Activated CD4-positive, alpha-beta T cell treated with anti-CD3 and anti-CD28 coated beads, Interleukin-2, amount 10 ng/mL, durations not matched to agents 7 days and 5 days (primary cell): ENCODE results near the gene ZBTB21. TPM values are rescaled to one million over a fixed set of nuclear protein-coding genes. Genes with fewer than 3 reads are reported as not detected.

Experiments
- CTCF ChIA-PET: fragments of 350-600 bp; sonication (Branson Sonifier 250); formaldehyde crosslinking; loops from one replicate; lab custom pipeline; 2021; ENCODE audit warnings: antibody characterized with exemption; lab: Charles Lee
- POLR2A ChIA-PET: fragments of 350-600 bp; sonication (Branson Sonifier 250); formaldehyde crosslinking; loops from one replicate; lab custom pipeline; 2021; ENCODE audit warnings: antibody characterized with exemption; lab: Charles Lee
- DNase-seq: peaks from one replicate; pipeline ENCODE4 v3.0.0-alpha.2; 2020
- H3K27ac Mint-ChIP-seq: one replicate; pipeline ENCODE4 v1.8.0; 2021; ENCODE audit warnings: mild to moderate bottlenecking, moderate library complexity, mixed read lengths
- H3K27me3 Mint-ChIP-seq: one replicate; pipeline ENCODE4 v1.8.0; 2021; ENCODE audit warnings: mixed read lengths
- H3K36me3 Mint-ChIP-seq: one replicate; pipeline ENCODE4 v1.8.0; 2021; ENCODE audit warnings: low read depth, mixed read lengths
- H3K4me1 Mint-ChIP-seq: one replicate; pipeline ENCODE4 v1.8.0; 2021; ENCODE audit warnings: mixed read lengths
- H3K4me3 Mint-ChIP-seq: one replicate; pipeline ENCODE4 v1.8.0; 2021; ENCODE audit warnings: mild to moderate bottlenecking, moderate library complexity, mixed read lengths
- H3K9me3 Mint-ChIP-seq: one replicate; pipeline ENCODE4 v1.8.0; 2021; ENCODE audit warnings: mixed read lengths
- total RNA-seq, 2 experiments: library from RNA; stranded (reverse); gene quantifications; one replicate each; pipeline ENCODE4 v1.2.3, GENCODE V29; 2021

ZBTB21 gene
- total RNA-seq, 2 experiments from 2014 or later, result 22.1 to 22.6 TPM

- Mint-ChIP-seq H3K4me1 (no peaks in the 10 kb centered on the region), H3K27me3 (peaks cover 3% of the 10 kb centered on the region), H3K9me3 (no peaks in the 10 kb centered on the region), H3K4me3 (no peak overlapping the region), H3K27ac (no peak overlapping the region), H3K36me3 (no peaks in the 10 kb centered on the region)
- ChIA-PET CTCF (interaction anchor here (1.4 to 2.0 kb wide), 2 partner anchors 20 to 23 kb away, joined by 3 to 4 read pairs; no protein-coding TSS in a partner anchor), POLR2A (no interaction called here)
- no peak for DNase-seq
Observed at GRCh38 chr21:42025376-42026081, 15.4 kb upstream of the ZBTB21 start.

- DNase-seq, result no peak
- H3K4me3 Mint-ChIP-seq, result no peak overlapping the region
- no peaks in the 10 kb centered on the region for H3K36me3 Mint-ChIP-seq
- no peaks in the 10 kb centered on the region for H3K9me3 Mint-ChIP-seq
- peaks cover 3% of the 10 kb centered on the region for H3K27me3 Mint-ChIP-seq
- H3K27ac Mint-ChIP-seq, result no peak overlapping the region
- no peaks in the 10 kb centered on the region for H3K4me1 Mint-ChIP-seq
- ChIA-PET POLR2A (no interaction called here), CTCF (no interaction called here)
Observed at GRCh38 chr21:42022906-42023305, 12.7 kb upstream of the ZBTB21 start.

GRCh38 chr21:42022091-42022430, 11.9 kb upstream of the ZBTB21 start:
- ChIA-PET POLR2A (no interaction called here), CTCF (no interaction called here)
- DNase-seq, result no peak
- Mint-ChIP-seq H3K4me3 (no peak overlapping the region), H3K27ac (no peak overlapping the region), H3K4me1 (no peaks in the 10 kb centered on the region), H3K27me3 (peaks cover 3% of the 10 kb centered on the region), H3K9me3 (no peaks in the 10 kb centered on the region), H3K36me3 (no peaks in the 10 kb centered on the region)

GRCh38 chr21:42021371-42022090, 11.4 kb upstream of the ZBTB21 start:
- ChIA-PET POLR2A (no interaction called here), CTCF (interaction anchor here (1.0 kb wide), 1 partner anchor 11 kb away, joined by 3 read pairs; no protein-coding TSS in a partner anchor)
- H3K36me3 Mint-ChIP-seq, result no peaks in the 10 kb centered on the region
- no peak overlapping the region for H3K27ac Mint-ChIP-seq
- no peak for DNase-seq
- no peaks in the 10 kb centered on the region for H3K9me3 Mint-ChIP-seq
- no peak overlapping the region for H3K4me3 Mint-ChIP-seq
- H3K4me1 Mint-ChIP-seq, result no peaks in the 10 kb centered on the region
- H3K27me3 Mint-ChIP-seq, result peaks cover 3% of the 10 kb centered on the region

- DNase-seq, result no peak
- H3K27me3 Mint-ChIP-seq, result peaks cover 3% of the 10 kb centered on the region
- no peak overlapping the region for H3K27ac Mint-ChIP-seq
- H3K9me3 Mint-ChIP-seq, result peaks cover 4% of the 10 kb centered on the region
- no peaks in the 10 kb centered on the region for H3K36me3 Mint-ChIP-seq
- H3K4me3 Mint-ChIP-seq, result no peak overlapping the region
- ChIA-PET CTCF (no interaction called here), POLR2A (no interaction called here)
- no peaks in the 10 kb centered on the region for H3K4me1 Mint-ChIP-seq
Observed at GRCh38 chr21:42019706-42020105, 9.5 kb upstream of the ZBTB21 start.

GRCh38 chr21:42019101-42019605, 9.0 kb upstream of the ZBTB21 start:
- no peaks in the 10 kb centered on the region for H3K4me1 Mint-ChIP-seq
- ChIA-PET CTCF (no interaction called here), POLR2A (no interaction called here)
- no peaks in the 10 kb centered on the region for H3K36me3 Mint-ChIP-seq
- H3K4me3 Mint-ChIP-seq, result no peak overlapping the region
- no peak for DNase-seq
- peaks cover 7% of the 10 kb centered on the region for H3K9me3 Mint-ChIP-seq
- peaks cover 3% of the 10 kb centered on the region for H3K27me3 Mint-ChIP-seq
- no peak overlapping the region for H3K27ac Mint-ChIP-seq

- no peak for DNase-seq
- ChIA-PET POLR2A (no interaction called here), CTCF (no interaction called here)
- H3K4me3 Mint-ChIP-seq, result no peak overlapping the region
- peaks cover 7% of the 10 kb centered on the region for H3K9me3 Mint-ChIP-seq
- no peak overlapping the region for H3K27ac Mint-ChIP-seq
- no peaks in the 10 kb centered on the region for H3K36me3 Mint-ChIP-seq
- H3K27me3 Mint-ChIP-seq, result peaks cover 14% of the 10 kb centered on the region
- H3K4me1 Mint-ChIP-seq, result no peaks in the 10 kb centered on the region
Observed at GRCh38 chr21:42017022-42017421, 6.9 kb upstream of the ZBTB21 start.

- no peak for DNase-seq
- H3K36me3 Mint-ChIP-seq, result no peaks in the 10 kb centered on the region
- H3K9me3 Mint-ChIP-seq, result peaks cover 7% of the 10 kb centered on the region
- ChIA-PET POLR2A (no interaction called here), CTCF (no interaction called here)
- no peak overlapping the region for H3K27ac Mint-ChIP-seq
- H3K27me3 Mint-ChIP-seq, result peaks cover 19% of the 10 kb centered on the region
- H3K4me3 Mint-ChIP-seq, result no peak overlapping the region
- H3K4me1 Mint-ChIP-seq, result peaks cover 3% of the 10 kb centered on the region
Observed at GRCh38 chr21:42016364-42016985, 6.3 kb upstream of the ZBTB21 start.

GRCh38 chr21:42013931-42014330, 3.8 kb upstream of the ZBTB21 start:
- H3K4me1 Mint-ChIP-seq, result peaks cover 6% of the 10 kb centered on the region
- H3K9me3 Mint-ChIP-seq, result peaks cover 7% of the 10 kb centered on the region
- H3K4me3 Mint-ChIP-seq, result no peak overlapping the region
- ChIA-PET CTCF (no interaction called here), POLR2A (no interaction called here)
- peaks cover 16% of the 10 kb centered on the region for H3K27me3 Mint-ChIP-seq
- H3K27ac Mint-ChIP-seq, result no peak overlapping the region
- no peak for DNase-seq
- no peaks in the 10 kb centered on the region for H3K36me3 Mint-ChIP-seq

- CTCF ChIA-PET, result interaction anchor here (1.0 kb wide), 1 partner anchor 95 kb away, joined by 3 read pairs; no protein-coding TSS in a partner anchor
Observed at GRCh38 chr21:42013376-42013775, 3.2 kb upstream of the ZBTB21 start.

GRCh38 chr21:42012763-42013329, 2.7 kb upstream of the ZBTB21 start:
- ChIA-PET POLR2A (no interaction called here), CTCF (interaction anchor here (1.0 kb wide), 1 partner anchor 95 kb away, joined by 3 read pairs; no protein-coding TSS in a partner anchor)
- Mint-ChIP-seq H3K36me3 (peaks cover 3% of the 10 kb centered on the region), H3K4me3 (peak overlapping the region; percentile 5), H3K9me3 (peaks cover 7% of the 10 kb centered on the region), H3K27me3 (peaks cover 16% of the 10 kb centered on the region), H3K27ac (no peak overlapping the region), H3K4me1 (peaks cover 10% of the 10 kb centered on the region)
- DNase-seq, result no peak

More at GRCh38 chr21:42013376-42013775, 3.2 kb upstream of the ZBTB21 start:
- H3K4me1 Mint-ChIP-seq, result peaks cover 8% of the 10 kb centered on the region
- H3K9me3 Mint-ChIP-seq, result peaks cover 7% of the 10 kb centered on the region
- H3K4me3 Mint-ChIP-seq, result no peak overlapping the region
- no peak for DNase-seq
- H3K27me3 Mint-ChIP-seq, result peaks cover 16% of the 10 kb centered on the region
- no peak overlapping the region for H3K27ac Mint-ChIP-seq
- POLR2A ChIA-PET, result no interaction called here
- no peaks in the 10 kb centered on the region for H3K36me3 Mint-ChIP-seq

GRCh38 chr21:42012344-42012743, 2.2 kb upstream of the ZBTB21 start:
- Mint-ChIP-seq H3K9me3 (peaks cover 7% of the 10 kb centered on the region), H3K36me3 (peaks cover 8% of the 10 kb centered on the region), H3K27ac (peak overlapping the region; percentile 65), H3K27me3 (peaks cover 16% of the 10 kb centered on the region), H3K4me3 (peak overlapping the region; percentile 5), H3K4me1 (peaks cover 15% of the 10 kb centered on the region)
- POLR2A ChIA-PET, result no interaction called here
- DNase-seq, result no peak
- CTCF ChIA-PET, result no interaction called here
